SU-DHL-6 (cell line): Measurements from ENCODE around the gene STX8.

Source experiments
- H2AFZ ChIP-seq: fragments of 200-600 bp; sonication (generic); 2 replicates; pipeline ENCODE4 v1.6.1; 2014; ENCODE audit warnings: low read depth, mild to moderate bottlenecking, moderate library complexity, mixed read lengths, antibody characterized with exemption, low read length; ENCODE audit not compliant: severe bottlenecking
- H3F3A ChIP-seq: fragments of 200-600 bp; shearing (Covaris generic); 2 replicates; pipeline ENCODE4 v1.6.0; 2016; ENCODE audit warnings: antibody characterized with exemption, mild to moderate bottlenecking; ENCODE audit not compliant: insufficient read depth
- H3K27ac ChIP-seq: fragments of 200-600 bp; sonication (generic); 2 replicates; pipeline ENCODE4 v1.5.1; 2016; ENCODE audit warnings: low read depth, mild to moderate bottlenecking, low read length, moderate library complexity, mixed read lengths
- H3K27me3 ChIP-seq: fragments of 200-600 bp; sonication (generic), shearing (Covaris generic); 2 replicates; pipeline ENCODE4 v1.6.0; 2014; ENCODE audit warnings: mild to moderate bottlenecking, low read length
- H3K36me3 ChIP-seq: fragments of 200-600 bp; sonication (generic); 2 replicates; pipeline ENCODE4 v1.6.1; 2014; ENCODE audit warnings: mild to moderate bottlenecking, low read length, mixed read lengths
- H3K4me2 ChIP-seq: fragments of 300-600, 200-600 bp; shearing (Covaris generic), sonication (generic); 2 replicates; pipeline ENCODE4 v1.6.0; 2014; ENCODE audit warnings: low read length, low read depth, mild to moderate bottlenecking; ENCODE audit not compliant: poor library complexity, severe bottlenecking
- H3K4me3 ChIP-seq: fragments of 200-600 bp; sonication (generic); 2 replicates; pipeline ENCODE4 v1.5.1; 2014; ENCODE audit warnings: antibody characterized with exemption, low read length, mild to moderate bottlenecking, mixed read lengths; ENCODE audit not compliant: insufficient read depth, poor library complexity, severe bottlenecking
- H3K79me2 ChIP-seq: fragments of 200-600 bp; sonication (generic); 2 replicates; pipeline ENCODE4 v1.6.1; 2014; ENCODE audit warnings: mild to moderate bottlenecking, low read length, moderate library complexity; ENCODE audit not compliant: insufficient read depth
- H3K9ac ChIP-seq: fragments of 200-600 bp; sonication (generic); 2 replicates; pipeline ENCODE4 v1.7.0; 2014; ENCODE audit warnings: mild to moderate bottlenecking, low read length
- H3K9me2 ChIP-seq: fragments of 200-600 bp; sonication (generic); replicated peaks from 2 replicates; pipeline ENCODE4 v1.6.1; 2014; ENCODE audit warnings: low read length; ENCODE audit not compliant: insufficient read depth
- H3K9me3 ChIP-seq: fragments of 200-600 bp; sonication (generic); 2 replicates; pipeline ENCODE4 v1.6.1; 2014; ENCODE audit warnings: low read length, mixed read lengths; ENCODE audit not compliant: insufficient read depth
- H4K20me1 ChIP-seq: fragments of 200-600 bp; sonication (generic); 2 replicates; pipeline ENCODE4 v1.6.1; 2014; ENCODE audit warnings: low read depth, mild to moderate bottlenecking, antibody characterized with exemption, low read length, moderate library complexity, mixed read lengths
- EZH2phosphoT487 ChIP-seq: fragments of 200-600 bp; sonication (generic), shearing (Covaris generic); conservative IDR thresholded peaks from 2 replicates; pipeline ENCODE4 v1.6.1; 2018; ENCODE audit warnings: mild to moderate bottlenecking, antibody characterized with exemption, low read length, moderate library complexity, mixed read lengths
- TF ChIP-seq, protein P1 (sequence below): fragments of 200-600 bp; sonication (generic); IDR thresholded peaks from one replicate; pipeline ENCODE4 v1.5.1; 2017; ENCODE audit warnings: antibody characterized with exemption, mild to moderate bottlenecking, low read length, moderate library complexity; ENCODE audit not compliant: insufficient read depth, poor library complexity, severe bottlenecking

STX8 gene

GRCh38 chr17:9431620-9432019 lies 144.0 kb downstream of the STX8 start:
- no peaks in the 10 kb centered on the region for H3K27me3 ChIP-seq
- TF ChIP-seq EZH2phosphoT487 = no peak
- TF ChIP-seq, protein P1, sequence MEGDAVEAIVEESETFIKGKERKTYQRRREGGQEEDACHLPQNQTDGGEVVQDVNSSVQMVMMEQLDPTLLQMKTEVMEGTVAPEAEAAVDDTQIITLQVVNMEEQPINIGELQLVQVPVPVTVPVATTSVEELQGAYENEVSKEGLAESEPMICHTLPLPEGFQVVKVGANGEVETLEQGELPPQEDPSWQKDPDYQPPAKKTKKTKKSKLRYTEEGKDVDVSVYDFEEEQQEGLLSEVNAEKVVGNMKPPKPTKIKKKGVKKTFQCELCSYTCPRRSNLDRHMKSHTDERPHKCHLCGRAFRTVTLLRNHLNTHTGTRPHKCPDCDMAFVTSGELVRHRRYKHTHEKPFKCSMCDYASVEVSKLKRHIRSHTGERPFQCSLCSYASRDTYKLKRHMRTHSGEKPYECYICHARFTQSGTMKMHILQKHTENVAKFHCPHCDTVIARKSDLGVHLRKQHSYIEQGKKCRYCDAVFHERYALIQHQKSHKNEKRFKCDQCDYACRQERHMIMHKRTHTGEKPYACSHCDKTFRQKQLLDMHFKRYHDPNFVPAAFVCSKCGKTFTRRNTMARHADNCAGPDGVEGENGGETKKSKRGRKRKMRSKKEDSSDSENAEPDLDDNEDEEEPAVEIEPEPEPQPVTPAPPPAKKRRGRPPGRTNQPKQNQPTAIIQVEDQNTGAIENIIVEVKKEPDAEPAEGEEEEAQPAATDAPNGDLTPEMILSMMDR = no peak

DNA sequence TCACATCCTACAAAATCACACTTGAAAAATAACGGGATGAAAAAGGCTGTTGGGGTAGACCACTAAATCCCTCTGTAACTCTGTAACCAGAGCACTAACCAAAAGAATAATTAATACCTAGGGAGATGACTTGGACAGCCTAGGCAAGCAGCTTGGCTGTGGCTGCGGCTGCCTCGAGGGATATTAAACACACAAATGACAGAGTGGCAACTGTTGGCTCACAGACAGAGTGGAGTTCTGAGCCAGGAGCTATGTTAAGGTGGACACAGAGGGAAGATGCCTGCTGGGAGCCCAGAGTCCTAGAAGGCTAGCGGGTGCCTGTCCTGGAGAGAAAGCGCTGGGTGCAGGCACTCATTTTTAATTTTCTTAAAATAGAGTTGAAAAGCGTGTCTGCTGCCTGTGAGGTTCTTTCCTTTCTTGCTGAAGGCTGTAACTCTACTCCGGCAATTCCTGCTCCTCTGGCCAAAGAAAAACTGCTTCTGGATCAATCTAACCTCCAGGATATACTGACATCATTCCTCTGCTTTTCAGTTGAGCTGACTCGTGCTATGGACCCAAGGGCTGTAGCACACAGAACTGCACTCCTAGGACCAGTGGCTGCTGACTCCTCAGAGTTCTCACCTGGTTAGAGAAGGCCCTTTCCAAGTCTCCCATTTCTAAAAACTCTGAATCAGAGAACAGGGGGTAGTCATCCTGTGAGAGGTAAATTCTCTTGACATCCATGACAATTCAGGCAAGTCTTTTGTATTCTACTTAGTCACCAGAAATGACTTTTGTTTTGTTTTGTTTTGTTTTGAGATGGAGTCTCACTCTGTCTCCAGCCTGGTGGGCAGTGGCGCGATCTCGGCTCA lies 147.9 kb downstream of the STX8 start:
- no peaks in the 10 kb centered on the region for H3K79me2 ChIP-seq
- no peaks in the 10 kb centered on the region for H3K9me2 ChIP-seq
- no peak for TF ChIP-seq EZH2phosphoT487
- TF ChIP-seq, protein P1 = no peak

More at GRCh38 chr17:9431620-9432019, 144.0 kb downstream of the STX8 start:
- Histone ChIP-seq H4K20me1 (no peaks in the 10 kb centered on the region), H3F3A (no peaks in the 10 kb centered on the region), H2AFZ (no peak overlapping the region), H3K36me3 (no peaks in the 10 kb centered on the region), H3K27ac (no peak overlapping the region), H3K4me2 (no peak overlapping the region), H3K79me2 (no peaks in the 10 kb centered on the region), H3K9ac (no peak overlapping the region), H3K9me3 (no peaks in the 10 kb centered on the region), H3K4me3 (no peak overlapping the region), H3K9me2 (no peaks in the 10 kb centered on the region)

DNA sequence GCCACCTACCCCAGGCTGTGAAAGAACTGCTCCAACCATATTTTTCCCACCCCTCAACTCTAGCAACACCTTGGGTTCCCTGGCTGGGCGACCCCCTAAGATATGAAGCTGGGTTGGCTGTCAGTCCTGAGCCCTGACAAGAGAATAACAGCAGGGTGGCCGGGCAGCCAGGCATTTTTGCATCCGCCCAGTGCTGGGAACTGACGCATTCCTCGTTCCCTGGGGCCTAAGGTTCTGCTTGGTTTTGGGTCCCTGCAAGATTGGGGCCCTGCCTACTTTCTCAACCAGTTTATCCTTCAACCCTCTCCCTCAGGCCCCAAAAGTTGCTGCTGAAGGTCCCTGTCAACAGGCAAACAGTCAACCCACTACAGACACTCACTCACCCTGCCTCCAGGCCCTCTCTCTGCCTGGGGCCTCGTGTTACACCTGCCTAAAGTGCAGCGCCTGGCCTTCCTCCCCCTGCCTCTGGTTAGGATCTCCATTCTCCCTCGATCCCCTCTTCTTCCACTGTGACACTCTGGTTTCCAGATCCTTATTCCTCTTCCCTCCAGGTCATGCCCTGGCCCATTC lies 151.5 kb downstream of the STX8 start:
- Histone ChIP-seq H3F3A (no peaks in the 10 kb centered on the region), H3K79me2 (no peaks in the 10 kb centered on the region), H3K9me3 (no peaks in the 10 kb centered on the region), H3K27me3 (no peaks in the 10 kb centered on the region), H3K4me2 (no peak overlapping the region), H3K9ac (no peak overlapping the region), H3K36me3 (no peaks in the 10 kb centered on the region), H2AFZ (no peak overlapping the region), H3K4me3 (no peak overlapping the region), H3K27ac (no peak overlapping the region), H3K9me2 (no peaks in the 10 kb centered on the region), H4K20me1 (no peaks in the 10 kb centered on the region)
- TF ChIP-seq EZH2phosphoT487 = no peak

More for the DNA sequence above, 147.9 kb downstream of the STX8 start:
- Histone ChIP-seq H3K4me3 (no peak overlapping the region), H2AFZ (no peak overlapping the region), H3K36me3 (no peaks in the 10 kb centered on the region), H3K9me3 (no peaks in the 10 kb centered on the region), H3K4me2 (no peak overlapping the region), H3K27me3 (no peaks in the 10 kb centered on the region), H3K9ac (no peak overlapping the region), H3F3A (no peaks in the 10 kb centered on the region), H4K20me1 (no peaks in the 10 kb centered on the region), H3K27ac (no peak overlapping the region)

DNA sequence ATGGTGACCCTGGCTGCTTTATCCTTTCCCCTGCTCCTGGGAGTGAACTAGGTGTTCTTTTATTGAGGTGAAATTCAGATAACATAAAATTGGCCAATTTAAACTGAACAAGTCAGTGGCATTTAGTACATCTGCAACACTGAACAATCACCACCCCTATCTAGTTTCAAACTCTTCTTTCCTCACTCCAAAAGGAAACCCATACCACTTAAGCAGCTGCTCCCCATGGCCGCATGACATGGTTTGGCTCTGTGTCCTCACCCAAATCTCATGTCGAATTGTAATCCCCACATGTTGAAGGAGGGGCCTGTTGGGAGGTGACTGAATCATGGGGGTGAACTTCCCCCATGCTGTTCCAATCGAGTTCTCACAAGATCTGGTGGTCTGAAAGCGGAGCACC lies 154.1 kb downstream of the STX8 start:
- Histone ChIP-seq H3K4me3 (no peak overlapping the region), H3K9me2 (no peaks in the 10 kb centered on the region), H3K9ac (no peak overlapping the region), H3K4me2 (no peak overlapping the region), H3K36me3 (no peaks in the 10 kb centered on the region), H3K9me3 (no peaks in the 10 kb centered on the region), H4K20me1 (no peaks in the 10 kb centered on the region), H3K27me3 (no peaks in the 10 kb centered on the region), H2AFZ (no peak overlapping the region), H3K27ac (no peak overlapping the region), H3K79me2 (no peaks in the 10 kb centered on the region), H3F3A (no peaks in the 10 kb centered on the region)
- TF ChIP-seq, protein P1 = no peak
- TF ChIP-seq EZH2phosphoT487 = no peak
